HuH-7 (cell line): ENCODE results near the gene CDT1.
"Not testable (repeated sequence)": the region's sequence is repeated elsewhere in the genome, so short reads cannot be mapped to it uniquely, and the experiment has no call there.

Source experiments
- DNase-seq: peaks from one replicate; pipeline ENCODE4 v3.0.0; 2011; ENCODE audit warnings: low spot score

CDT1 gene

GRCh38 chr16:88783391-88784073 is 20.1 kb upstream of the CDT1 start:
- DNase-seq, result no peak

- DNase-seq, result peak; percentile 86
Observed at GRCh38 chr16:88784074-88784855, 19.3 kb upstream of the CDT1 start.

- DNase-seq, result no peak
Observed at GRCh38 chr16:88784856-88785105, 18.8 kb upstream of the CDT1 start.

GRCh38 chr16:88785106-88785924 is 18.3 kb upstream of the CDT1 start, which contains the start of gene PIEZO1:
Gene PIEZO1 (minus strand): TSS chr16:88785220. CDS start chr16:88784964, 256 bp downstream.
- DNase-seq, result peak; percentile 92

- DNase-seq, result no peak
Observed at GRCh38 chr16:88787579-88788314, 15.8 kb upstream of the CDT1 start.

- not testable (repeated sequence) for DNase-seq
Observed at GRCh38 chr16:88788749-88789148, 14.8 kb upstream of the CDT1 start.

- no peak for DNase-seq
Observed at GRCh38 chr16:88789594-88789993, 14.0 kb upstream of the CDT1 start.

- no peak for DNase-seq
Observed at GRCh38 chr16:88790312-88791211, 13.0 kb upstream of the CDT1 start.

- DNase-seq, result no peak
Observed at GRCh38 chr16:88792078-88792550, 11.5 kb upstream of the CDT1 start.

- DNase-seq, result no peak
Observed at GRCh38 chr16:88792668-88793250, 10.8 kb upstream of the CDT1 start.

GRCh38 chr16:88793251-88793954 is 10.2 kb upstream of the CDT1 start:
- no peak for DNase-seq

- DNase-seq, result no peak
Observed at GRCh38 chr16:88796278-88796677, 7.3 kb upstream of the CDT1 start.

GRCh38 chr16:88798073-88798472 is 5.5 kb upstream of the CDT1 start:
- no peak for DNase-seq

- no peak for DNase-seq
Observed at GRCh38 chr16:88798772-88799455, 4.7 kb upstream of the CDT1 start.

- no peak for DNase-seq
Observed at GRCh38 chr16:88799569-88800276, 3.9 kb upstream of the CDT1 start.

GRCh38 chr16:88800277-88800592 is 3.4 kb upstream of the CDT1 start:
- DNase-seq, result no peak

- DNase-seq, result no peak
Observed at GRCh38 chr16:88804173-88804551, 573 bp downstream of the CDT1 start.

GRCh38 chr16:88804552-88805339 is 1.2 kb downstream of the CDT1 start:
- DNase-seq, result peak; percentile 79
